Measurements from ENCODE around the gene STARD9.

GRCh38 chr15:42553554-42553953, 21.9 kb upstream of the STARD9 start:
- no peak for TF ChIP-seq MAX (IDR thresholded peaks at IDR 0.05)
- no peak for TF ChIP-seq RAD21 (IDR thresholded peaks at IDR 0.05; ENCODE audit: low read depth)
- TF ChIP-seq USF1 (IDR thresholded peaks at IDR 0.05) = no peak
- no peak for TF ChIP-seq CEBPB (IDR thresholded peaks at IDR 0.05)
- TF ChIP-seq ZBTB7A (IDR thresholded peaks at IDR 0.05; ENCODE audit: low read depth) = no peak
- TF ChIP-seq TEAD4 (IDR thresholded peaks at IDR 0.05) = no peak
- no peak for TF ChIP-seq TCF12 (IDR thresholded peaks at IDR 0.05; ENCODE audit: low read depth)
- no peak for TF ChIP-seq EP300 (IDR thresholded peaks at IDR 0.05; ENCODE audit: borderline replicate concordance)
- no peak for TF ChIP-seq REST (IDR thresholded peaks at IDR 0.05; ENCODE audit: low read depth)
- TF ChIP-seq EGR1 (IDR thresholded peaks at IDR 0.05) = no peak
- TF ChIP-seq NFIC (IDR thresholded peaks at IDR 0.05) = no peak
